Erythroblast (primary cell): ENCODE data around the gene COQ10A.

ENCODE experiments used
- GATA1 ChIP-seq: IDR thresholded peaks from 2 replicates; pipeline ENCODE4 v1.6.1; 2011; ENCODE audit warnings: low read depth, mild to moderate bottlenecking, control low read depth, low read length, moderate library complexity
- POLR2A ChIP-seq: IDR thresholded peaks from 2 replicates; pipeline ENCODE4 v1.6.1; 2011; ENCODE audit warnings: mild to moderate bottlenecking, low read length

DNA sequence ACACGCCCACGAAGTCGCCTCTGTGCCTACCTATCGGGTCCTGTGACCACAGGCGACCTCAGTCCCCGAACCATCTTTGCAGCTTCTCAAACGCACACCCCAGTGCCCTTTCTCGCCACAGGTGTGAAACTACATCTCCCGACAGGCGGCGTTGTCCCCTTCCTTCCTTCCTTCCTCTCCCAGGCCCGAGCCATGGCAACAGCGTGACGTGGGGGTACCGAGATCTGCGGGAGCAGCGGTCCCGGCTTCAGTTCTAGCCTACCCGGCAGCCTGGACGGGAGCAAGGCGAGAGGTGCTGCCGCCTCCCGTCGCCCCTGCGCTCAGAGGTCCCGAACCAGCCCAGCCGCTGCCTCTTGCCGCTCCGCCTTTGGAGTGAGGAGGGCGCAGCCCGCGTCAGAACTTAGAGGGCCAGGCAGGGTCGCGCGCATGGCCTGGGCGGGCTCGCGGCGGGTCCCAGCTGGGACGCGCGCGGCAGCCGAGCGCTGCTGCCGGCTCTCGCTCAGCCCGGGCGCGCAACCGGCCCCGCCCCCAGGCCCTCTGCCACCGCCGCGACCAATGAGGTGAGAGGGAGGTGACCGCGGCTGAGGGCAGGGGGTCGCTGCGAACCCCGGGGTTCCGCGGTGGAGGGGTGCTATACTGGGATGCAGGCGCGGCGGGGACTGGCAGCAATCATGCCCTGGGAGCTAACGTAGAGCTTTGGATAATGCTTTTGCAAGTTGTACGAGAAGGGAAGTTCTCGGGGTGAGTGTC lies at the start of gene COQ10A:
- TF ChIP-seq POLR2A (peak; percentile 79), GATA1 (no peak)
